IMR-90 (cell line): Measurements from ENCODE around the gene PRUNE2. TPM values are rescaled to one million over a fixed set of nuclear protein-coding genes. Genes with fewer than 3 reads are reported as not detected.

ENCODE experiments used
- ATAC-seq: fragments of 200-7000 bp; cut with Tn5 transposase; 2 replicates; pipeline ENCODE4 v1.9.1; 2020; ENCODE audit warnings: low read depth, mild to moderate bottlenecking, moderate library complexity
- BruUV-seq: library from RNA; stranded (reverse); fragments of 400-500 nt; replicated peaks from 2 replicates; lab custom pipeline; 2021; lab: Mats Ljungman, UMichigan
- CTCF ChIA-PET: fragments of 300-600 bp; formaldehyde crosslinking; extraction: SDS; loops from one replicate; lab custom pipeline; 2021; ENCODE audit warnings: antibody characterized with exemption; lab: Yijun Ruan, JAX
- POLR2A ChIA-PET: fragments of 300-600 bp; sonication (Branson Sonifier 250); formaldehyde crosslinking; loops from one replicate; lab custom pipeline; 2022; ENCODE audit warnings: antibody characterized with exemption; ENCODE audit not compliant: unreplicated experiment; lab: Charles Lee
- DNase-seq: peaks from one replicate; pipeline ENCODE4 v3.0.0; 2013
- H2AFZ ChIP-seq: replicated peaks from 2 replicates; pipeline ENCODE3; 2013; ENCODE audit warnings: low read length, mild to moderate bottlenecking; ENCODE audit not compliant: poor library complexity
- H2AK5ac ChIP-seq: 2 replicates; pipeline ENCODE4 v1.6.1; 2013; ENCODE audit warnings: low read depth, low read length, inconsistent platforms
- H2AK9ac ChIP-seq: replicated peaks from 2 replicates; pipeline ENCODE3; 2013; ENCODE audit warnings: mild to moderate bottlenecking, low read depth, low read length, moderate library complexity; ENCODE audit not compliant: poor library complexity
- H2BK120ac ChIP-seq: 2 replicates; pipeline ENCODE4 v1.6.1; 2013; ENCODE audit warnings: low read depth, low read length, inconsistent platforms
- H2BK15ac ChIP-seq: 3 replicates; pipeline ENCODE4 v1.6.1; 2013; ENCODE audit warnings: low read depth, low read length, inconsistent platforms
- H2BK20ac ChIP-seq: 2 replicates; pipeline ENCODE4 v1.6.1; 2013; ENCODE audit warnings: low read depth, mild to moderate bottlenecking, inconsistent platforms, low read length, moderate library complexity
- H2BK5ac ChIP-seq: 2 replicates; pipeline ENCODE4 v1.6.1; 2013; ENCODE audit warnings: mild to moderate bottlenecking, low read depth, low read length, inconsistent platforms; ENCODE audit not compliant: poor library complexity, severe bottlenecking
- H3K14ac ChIP-seq: replicated peaks from 2 replicates; pipeline ENCODE4 v1.6.1; 2013; ENCODE audit warnings: low read depth, low read length, inconsistent platforms
- H3K18ac ChIP-seq: 2 replicates; pipeline ENCODE4 v1.6.1; 2013; ENCODE audit warnings: low read depth, low read length, control low read depth
- H3K23ac ChIP-seq: 2 replicates; pipeline ENCODE4 v1.6.1; 2013; ENCODE audit warnings: low read depth, low read length, inconsistent platforms
- H3K27ac ChIP-seq: 2 replicates; pipeline ENCODE4 v1.5.1; 2013; ENCODE audit warnings: mild to moderate bottlenecking, control low read depth, low read length; ENCODE audit not compliant: insufficient read depth
- H3K27me3 ChIP-seq: 2 replicates; pipeline ENCODE4 v1.6.1; 2013; ENCODE audit warnings: low read length; ENCODE audit not compliant: control insufficient read depth, insufficient read depth
- H3K36me3 ChIP-seq: 2 replicates; pipeline ENCODE4 v1.6.1; 2013; ENCODE audit warnings: low read length, mixed read lengths; ENCODE audit not compliant: control insufficient read depth, insufficient read depth
- H3K4ac ChIP-seq: 2 replicates; pipeline ENCODE4 v1.6.1; 2013; ENCODE audit warnings: low read depth, low read length, inconsistent platforms
- H3K4me1 ChIP-seq: 2 replicates; pipeline ENCODE4 v1.6.1; 2013; ENCODE audit warnings: low read length, mixed read lengths; ENCODE audit not compliant: control insufficient read depth, insufficient read depth
- H3K4me2 ChIP-seq: 2 replicates; pipeline ENCODE4 v1.6.1; 2013; ENCODE audit warnings: low read depth, mild to moderate bottlenecking, control low read depth, low read length, moderate library complexity
- H3K4me3 ChIP-seq: 2 replicates; pipeline ENCODE4 v1.5.1; 2013; ENCODE audit warnings: low read depth, mild to moderate bottlenecking, control low read depth, low read length, moderate library complexity; ENCODE audit not compliant: insufficient read depth
- H3K56ac ChIP-seq: 2 replicates; pipeline ENCODE4 v1.6.1; 2013; ENCODE audit warnings: low read length, inconsistent platforms; ENCODE audit not compliant: insufficient read depth; ENCODE audit errors: extremely low read depth
- H3K79me1 ChIP-seq, 2 experiments: 2 replicates each; pipeline ENCODE4 v1.6.1; 2013; ENCODE audit warnings: low read length in 2 of 2, inconsistent platforms in 1 of 2, low read depth in 1 of 2
- H3K9ac ChIP-seq: 2 replicates; pipeline ENCODE4 v1.6.1; 2013; ENCODE audit warnings: low read depth, low read length, control low read depth
- H3K9me1 ChIP-seq: 2 replicates; pipeline ENCODE4 v1.6.1; 2013; ENCODE audit warnings: low read length, inconsistent platforms; ENCODE audit not compliant: insufficient read depth
- H3K9me3 ChIP-seq: 2 replicates; pipeline ENCODE4 v1.6.1; 2013; ENCODE audit warnings: low read length; ENCODE audit not compliant: control insufficient read depth, insufficient read depth
- H4K20me1 ChIP-seq: 2 replicates; pipeline ENCODE4 v1.6.1; 2013; ENCODE audit warnings: low read length, inconsistent platforms; ENCODE audit not compliant: insufficient read depth
- H4K5ac ChIP-seq: 2 replicates; pipeline ENCODE4 v1.6.1; 2013; ENCODE audit warnings: mild to moderate bottlenecking, low read depth, low read length, control low read depth
- H4K8ac ChIP-seq, 2 experiments: 2 replicates each; pipeline ENCODE4 v1.6.1; 2013; ENCODE audit warnings: low read depth in 2 of 2, low read length in 2 of 2, control low read depth in 1 of 2, inconsistent platforms in 1 of 2
- H4K91ac ChIP-seq: 2 replicates; pipeline ENCODE4 v1.6.1; 2013; ENCODE audit warnings: low read depth, low read length, inconsistent platforms; ENCODE audit not compliant: insufficient read depth
- BHLHE40 ChIP-seq: fragments of 150-350 bp; IDR thresholded peaks from 2 replicates; pipeline ENCODE4 v1.6.1; 2016; ENCODE audit warnings: mild to moderate bottlenecking, low read depth, low read length
- CHD1 ChIP-seq: IDR thresholded peaks from 2 replicates; pipeline ENCODE4 v1.6.1; 2012; ENCODE audit warnings: low read depth, low read length, improper control_type of control experiment
- FOS ChIP-seq: fragments of 150-350 bp; IDR thresholded peaks from 2 replicates; pipeline ENCODE4 v1.6.1; 2016; ENCODE audit warnings: low read depth, low read length
- MAFK ChIP-seq: IDR thresholded peaks from 2 replicates; pipeline ENCODE4 v1.6.1; 2012; ENCODE audit warnings: low read depth, low read length, improper control_type of control experiment
- MAZ ChIP-seq: IDR thresholded peaks from 2 replicates; pipeline ENCODE4 v1.6.1; 2012; ENCODE audit warnings: low read depth, mild to moderate bottlenecking, low read length, improper control_type of control experiment, moderate library complexity, borderline replicate concordance
- MXI1 ChIP-seq: IDR thresholded peaks from 2 replicates; pipeline ENCODE4 v1.6.1; 2012; ENCODE audit warnings: low read depth, mild to moderate bottlenecking, low read length, moderate library complexity, borderline replicate concordance
- NFE2L2 ChIP-seq: fragments of 150-350 bp; IDR thresholded peaks from 2 replicates; pipeline ENCODE4 v1.6.1; 2016; ENCODE audit warnings: low read depth, mild to moderate bottlenecking, low read length
- POLR2A ChIP-seq: IDR thresholded peaks from 2 replicates; pipeline ENCODE4 v1.6.1; 2012; ENCODE audit warnings: mild to moderate bottlenecking, low read depth, low read length
- RAD21 ChIP-seq: IDR thresholded peaks from 2 replicates; pipeline ENCODE4 v1.6.1; 2012; ENCODE audit warnings: low read length, improper control_type of control experiment
- RCOR1 ChIP-seq: IDR thresholded peaks from 2 replicates; pipeline ENCODE4 v1.6.1; 2012; ENCODE audit warnings: mild to moderate bottlenecking, low read length, improper control_type of control experiment; ENCODE audit not compliant: insufficient replicate concordance
- SMC3 ChIP-seq: fragments of 150-350 bp; IDR thresholded peaks from 2 replicates; pipeline ENCODE4 v1.6.1; 2016; ENCODE audit warnings: low read depth, mild to moderate bottlenecking, antibody characterized with exemption, low read length, moderate library complexity
- USF2 ChIP-seq: fragments of 150-350 bp; IDR thresholded peaks from 2 replicates; pipeline ENCODE4 v1.6.1; 2017; ENCODE audit warnings: mild to moderate bottlenecking, antibody characterized with exemption, low read length, low read depth
- WGBS, 2 experiments: methylation state at CpG; one replicate each; pipeline versions ENCODE4 v1.1.5 to v1.1.7; 2013; ENCODE audit warnings: missing lambda C conversion rate in 2 of 2; ENCODE audit not compliant: insufficient read length in 1 of 2; ENCODE audit errors: extremely low coverage in 2 of 2; 5-methylcytosine and 5-hydroxymethylcytosine counted together
- dilution Hi-C: fragments of 300-500 bp; cut with HindIII; formaldehyde crosslinking; loops from one replicate; pipeline ENCODE4 v1.14.3; 2018; ENCODE audit warnings: low sequenced_read_pairs; ENCODE audit not compliant: unreplicated experiment
- in situ Hi-C: fragments of 300-500 bp; cut with MboI; formaldehyde crosslinking; loops from 3 replicates; pipeline ENCODE4 v1.14.3; 2019; ENCODE audit warnings: low sequenced_read_pairs, inconsistent platforms, mixed read lengths
- intact Hi-C: fragments of 100-400 bp; cut with micrococcal nuclease; formaldehyde crosslinking; loops from 2 replicates; pipeline ENCODE4 v1.10.0; 2022
- polyA plus RNA-seq, 3 experiments: library from polyadenylated mRNA; depleted of rRNA; stranded (reverse); fragments of >200 nt; gene quantifications; 2 replicates each; pipeline ENCODE4 v1.2.3, GENCODE V29; 2012; ENCODE audit warnings: low replicate concordance in 1 of 3
- total RNA-seq: library from RNA; depleted of rRNA; stranded (reverse); fragments of >200 nt; gene quantifications from 2 replicates; pipeline ENCODE4 v1.2.3, GENCODE V29; 2012
- TF ChIP-seq, protein P1 (sequence below): fragments of 150-350 bp; IDR thresholded peaks from 2 replicates; pipeline ENCODE4 v1.6.1; 2016; ENCODE audit warnings: low read depth, mild to moderate bottlenecking, low read length, moderate library complexity, borderline replicate concordance
- TF ChIP-seq, protein P2 (sequence below): conservative IDR thresholded peaks from 2 replicates; pipeline ENCODE4 v1.5.1; 2012; ENCODE audit warnings: mild to moderate bottlenecking, low read depth, low read length, improper control_type of control experiment

The PRUNE2 gene
- total and polyA plus RNA-seq, 2 of the 4 experiments (the other 2 are of a cell fraction): 0.70 to 1.6 TPM

DNA sequence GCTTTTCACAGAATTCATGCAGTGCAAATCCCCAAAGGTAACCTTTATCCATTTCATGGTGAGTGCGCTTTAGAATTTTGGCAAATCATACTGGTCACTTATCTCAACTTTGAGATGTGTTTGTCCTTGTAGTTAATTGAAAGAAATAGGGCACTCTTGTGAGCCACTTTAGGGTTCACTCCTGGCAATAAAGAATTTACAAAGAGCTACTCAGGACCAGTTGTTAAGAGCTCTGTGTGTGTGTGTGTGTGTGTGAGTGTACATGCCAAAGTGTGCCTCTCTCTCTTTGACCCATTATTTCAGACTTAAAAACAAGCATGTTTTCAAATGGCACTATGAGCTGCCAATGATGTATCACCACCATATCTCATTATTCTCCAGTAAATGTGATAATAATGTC, 120.4 kb downstream of the PRUNE2 start:
- intact Hi-C loops: loop anchor here (10.0 kb wide), 1 partner anchor 61 kb away; no protein-coding TSS in a partner anchor
- Histone ChIP-seq H3K56ac (no peak overlapping the region), H4K8ac (no peak overlapping the region), H3K79me1 (no peaks in the 10 kb centered on the region), H4K20me1 (no peaks in the 10 kb centered on the region), H3K9me1 (no peaks in the 10 kb centered on the region), H2BK120ac (no peak overlapping the region), H3K4ac (no peak overlapping the region), H3K14ac (no peak overlapping the region), H4K91ac (no peak overlapping the region), H3K4me3 (no peak overlapping the region), H2AFZ (no peak overlapping the region), H2BK5ac (no peak overlapping the region), H2AK5ac (no peak overlapping the region), H2BK20ac (no peak overlapping the region), H3K9ac (no peak overlapping the region), H2AK9ac (no peak overlapping the region), H3K27me3 (no peaks in the 10 kb centered on the region), H2BK15ac (no peak overlapping the region), H3K36me3 (no peaks in the 10 kb centered on the region), H3K23ac (no peak overlapping the region), H3K4me2 (no peak overlapping the region), H3K27ac (no peak overlapping the region), H3K9me3 (no peaks in the 10 kb centered on the region), H3K18ac (no peak overlapping the region), H3K4me1 (no peaks in the 10 kb centered on the region), H4K5ac (no peak overlapping the region)
- CTCF ChIA-PET: no interaction called here
- dilution Hi-C loops: no loop called here
- DNase-seq (no peak), ATAC-seq (no peak)
- no peak for TF ChIP-seq POLR2A
- TF ChIP-seq BHLHE40: no peak
- TF ChIP-seq RCOR1: no peak
- no peak for TF ChIP-seq MAZ
- TF ChIP-seq NFE2L2: no peak
- TF ChIP-seq MAFK: no peak
- TF ChIP-seq, protein P1, sequence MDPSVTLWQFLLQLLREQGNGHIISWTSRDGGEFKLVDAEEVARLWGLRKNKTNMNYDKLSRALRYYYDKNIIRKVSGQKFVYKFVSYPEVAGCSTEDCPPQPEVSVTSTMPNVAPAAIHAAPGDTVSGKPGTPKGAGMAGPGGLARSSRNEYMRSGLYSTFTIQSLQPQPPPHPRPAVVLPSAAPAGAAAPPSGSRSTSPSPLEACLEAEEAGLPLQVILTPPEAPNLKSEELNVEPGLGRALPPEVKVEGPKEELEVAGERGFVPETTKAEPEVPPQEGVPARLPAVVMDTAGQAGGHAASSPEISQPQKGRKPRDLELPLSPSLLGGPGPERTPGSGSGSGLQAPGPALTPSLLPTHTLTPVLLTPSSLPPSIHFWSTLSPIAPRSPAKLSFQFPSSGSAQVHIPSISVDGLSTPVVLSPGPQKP: no peak
- no peak for TF ChIP-seq FOS
- no peak for TF ChIP-seq RAD21
- no peak for TF ChIP-seq SMC3
- TF ChIP-seq USF2: no peak
- no peak for TF ChIP-seq MXI1
- TF ChIP-seq CHD1: no peak
- TF ChIP-seq, protein P2, sequence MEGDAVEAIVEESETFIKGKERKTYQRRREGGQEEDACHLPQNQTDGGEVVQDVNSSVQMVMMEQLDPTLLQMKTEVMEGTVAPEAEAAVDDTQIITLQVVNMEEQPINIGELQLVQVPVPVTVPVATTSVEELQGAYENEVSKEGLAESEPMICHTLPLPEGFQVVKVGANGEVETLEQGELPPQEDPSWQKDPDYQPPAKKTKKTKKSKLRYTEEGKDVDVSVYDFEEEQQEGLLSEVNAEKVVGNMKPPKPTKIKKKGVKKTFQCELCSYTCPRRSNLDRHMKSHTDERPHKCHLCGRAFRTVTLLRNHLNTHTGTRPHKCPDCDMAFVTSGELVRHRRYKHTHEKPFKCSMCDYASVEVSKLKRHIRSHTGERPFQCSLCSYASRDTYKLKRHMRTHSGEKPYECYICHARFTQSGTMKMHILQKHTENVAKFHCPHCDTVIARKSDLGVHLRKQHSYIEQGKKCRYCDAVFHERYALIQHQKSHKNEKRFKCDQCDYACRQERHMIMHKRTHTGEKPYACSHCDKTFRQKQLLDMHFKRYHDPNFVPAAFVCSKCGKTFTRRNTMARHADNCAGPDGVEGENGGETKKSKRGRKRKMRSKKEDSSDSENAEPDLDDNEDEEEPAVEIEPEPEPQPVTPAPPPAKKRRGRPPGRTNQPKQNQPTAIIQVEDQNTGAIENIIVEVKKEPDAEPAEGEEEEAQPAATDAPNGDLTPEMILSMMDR: no peak
- no TSS peak for BruUV-seq
- in situ Hi-C loops: no loop called here
- POLR2A ChIA-PET: no interaction called here
- no CpG with 5 or more reads among the region's 1 CpG for WGBS, 2 experiments
